IPS-18c (cell line): ENCODE measurements around the gene WWTR1.

Experiments used
- H3K4me3 ChIP-seq: 2 replicates; pipeline ENCODE4 v1.7.0; 2013; ENCODE audit warnings: low read depth, mild to moderate bottlenecking, low read length, moderate library complexity; ENCODE audit not compliant: insufficient read depth
- H3K9me3 ChIP-seq: one replicate; pipeline ENCODE4 v1.6.1; 2013; ENCODE audit warnings: mild to moderate bottlenecking, low read length, moderate library complexity; ENCODE audit not compliant: control insufficient read depth, insufficient read depth

WWTR1 gene

GRCh38 chr3:149657926-149658743 is at the start of gene WWTR1:
TSS of gene WWTR1 (minus strand) at chr3:149658025. CDS start at chr3:149657306, 719 bp downstream.
- peaks cover 2% of the 10 kb centered on the region for H3K9me3 ChIP-seq
- peak within 1 kb of the TSS; percentile 88 for H3K4me3 ChIP-seq

GRCh38 chr3:149706905-149707304 is 49.1 kb upstream of the WWTR1 start:
- H3K9me3 ChIP-seq: no peaks in the 10 kb centered on the region
- H3K4me3 ChIP-seq: no peak overlapping the region

- Histone ChIP-seq H3K9me3 (no peaks in the 10 kb centered on the region), H3K4me3 (no peak overlapping the region)
Measured at GRCh38 chr3:149705416-149705815, 47.6 kb upstream of the WWTR1 start.

GRCh38 chr3:149703466-149703865 is 45.6 kb upstream of the WWTR1 start:
- no peak overlapping the region for H3K4me3 ChIP-seq
- H3K9me3 ChIP-seq: peaks cover 3% of the 10 kb centered on the region

GRCh38 chr3:149702691-149703441 is 45.0 kb upstream of the WWTR1 start:
- Histone ChIP-seq H3K9me3 (peaks cover 3% of the 10 kb centered on the region), H3K4me3 (no peak overlapping the region)

- H3K9me3 ChIP-seq: peaks cover 3% of the 10 kb centered on the region
- H3K4me3 ChIP-seq: no peak overlapping the region
Measured at GRCh38 chr3:149701977-149702350, 44.1 kb upstream of the WWTR1 start.

GRCh38 chr3:149701206-149701976 is 43.6 kb upstream of the WWTR1 start:
- Histone ChIP-seq H3K9me3 (peaks cover 3% of the 10 kb centered on the region), H3K4me3 (no peak overlapping the region)

GRCh38 chr3:149688122-149688757 is 30.4 kb upstream of the WWTR1 start:
- Histone ChIP-seq H3K4me3 (no peak overlapping the region), H3K9me3 (no peaks in the 10 kb centered on the region)

GRCh38 chr3:149686996-149687395 is 29.2 kb upstream of the WWTR1 start:
- no peaks in the 10 kb centered on the region for H3K9me3 ChIP-seq
- no peak overlapping the region for H3K4me3 ChIP-seq

- Histone ChIP-seq H3K4me3 (no peak overlapping the region), H3K9me3 (no peaks in the 10 kb centered on the region)
Measured at GRCh38 chr3:149678351-149678950, 20.6 kb upstream of the WWTR1 start.

GRCh38 chr3:149673393-149673792 is 15.6 kb upstream of the WWTR1 start:
- no peak overlapping the region for H3K4me3 ChIP-seq
- no peaks in the 10 kb centered on the region for H3K9me3 ChIP-seq

- no peak overlapping the region; the same call in 1 of the 2 replicates for H3K4me3 ChIP-seq
- H3K9me3 ChIP-seq: no peaks in the 10 kb centered on the region
Measured at GRCh38 chr3:149670742-149671492, 13.1 kb upstream of the WWTR1 start.

GRCh38 chr3:149667576-149667975 is 9.8 kb upstream of the WWTR1 start:
- no peak overlapping the region for H3K4me3 ChIP-seq

GRCh38 chr3:149663966-149664365 is 6.1 kb upstream of the WWTR1 start:
- H3K4me3 ChIP-seq: no peak overlapping the region
- no peaks in the 10 kb centered on the region for H3K9me3 ChIP-seq

More at GRCh38 chr3:149667576-149667975, 9.8 kb upstream of the WWTR1 start:
- no peaks in the 10 kb centered on the region for H3K9me3 ChIP-seq

- peaks cover 2% of the 10 kb centered on the region for H3K9me3 ChIP-seq
- no peak overlapping the region for H3K4me3 ChIP-seq
Measured at GRCh38 chr3:149662240-149662887, 4.5 kb upstream of the WWTR1 start.

GRCh38 chr3:149660462-149660861 is 2.6 kb upstream of the WWTR1 start:
- no peak overlapping the region for H3K4me3 ChIP-seq
- peaks cover 2% of the 10 kb centered on the region for H3K9me3 ChIP-seq
